ENCODE results near the gene FRMD8. TPM values are rescaled to one million over a fixed set of nuclear protein-coding genes. Genes with fewer than 3 reads are reported as not detected.

The FRMD8 gene
- total RNA-seq, 3 donors from 2014 or later (not counting 1 experiment from before 2014, with no cell fraction given) = 45.6 to 58.4 (median 57.7) TPM

GRCh38 chr11:65399845-65400244, 13.4 kb downstream of the FRMD8 start:
- 96% methylated on average over 10 of the region's 10 CpGs for WGBS (ENCODE audit: insufficient coverage)
- H3K27ac ChIP-seq (ENCODE audit: low read length) = no peak overlapping the region
- no peaks in the 10 kb centered on the region for H3K9me3 ChIP-seq (ENCODE audit: control insufficient read depth, insufficient read depth, low read length)
- intact Hi-C loops (cut with micrococcal nuclease) = no loop called here
- peaks cover 48% of the 10 kb centered on the region for H3K36me3 ChIP-seq (ENCODE audit: control insufficient read depth, insufficient read depth, low read length)
- H3K27me3 Mint-ChIP-seq (ENCODE audit: low read depth in 2 of 2) = no peaks in the 10 kb centered on the region
- no peak overlapping the region for H3K4me3 Mint-ChIP-seq
- DNase-seq = no peak
- H3K4me1 ChIP-seq (ENCODE audit: control insufficient read depth, insufficient read depth, low read length) = peaks cover 14% of the 10 kb centered on the region
- peaks cover 6% of the 10 kb centered on the region for H3K36me3 Mint-ChIP-seq
- H3K4me3 ChIP-seq (ENCODE audit: low read length) = no peak overlapping the region
- no peak overlapping the region for H3K27ac Mint-ChIP-seq
- ATAC-seq = no peak
- TF ChIP-seq CTCF (IDR thresholded peaks at IDR 0.05) = no peak
- no peaks in the 10 kb centered on the region for H3K27me3 ChIP-seq (ENCODE audit: control insufficient read depth, insufficient read depth, low read length)
- no peaks in the 10 kb centered on the region for H3K9me3 Mint-ChIP-seq
- peaks cover 0 to 4% of the 10 kb centered on the region in 2 donors for H3K4me1 Mint-ChIP-seq

DNA sequence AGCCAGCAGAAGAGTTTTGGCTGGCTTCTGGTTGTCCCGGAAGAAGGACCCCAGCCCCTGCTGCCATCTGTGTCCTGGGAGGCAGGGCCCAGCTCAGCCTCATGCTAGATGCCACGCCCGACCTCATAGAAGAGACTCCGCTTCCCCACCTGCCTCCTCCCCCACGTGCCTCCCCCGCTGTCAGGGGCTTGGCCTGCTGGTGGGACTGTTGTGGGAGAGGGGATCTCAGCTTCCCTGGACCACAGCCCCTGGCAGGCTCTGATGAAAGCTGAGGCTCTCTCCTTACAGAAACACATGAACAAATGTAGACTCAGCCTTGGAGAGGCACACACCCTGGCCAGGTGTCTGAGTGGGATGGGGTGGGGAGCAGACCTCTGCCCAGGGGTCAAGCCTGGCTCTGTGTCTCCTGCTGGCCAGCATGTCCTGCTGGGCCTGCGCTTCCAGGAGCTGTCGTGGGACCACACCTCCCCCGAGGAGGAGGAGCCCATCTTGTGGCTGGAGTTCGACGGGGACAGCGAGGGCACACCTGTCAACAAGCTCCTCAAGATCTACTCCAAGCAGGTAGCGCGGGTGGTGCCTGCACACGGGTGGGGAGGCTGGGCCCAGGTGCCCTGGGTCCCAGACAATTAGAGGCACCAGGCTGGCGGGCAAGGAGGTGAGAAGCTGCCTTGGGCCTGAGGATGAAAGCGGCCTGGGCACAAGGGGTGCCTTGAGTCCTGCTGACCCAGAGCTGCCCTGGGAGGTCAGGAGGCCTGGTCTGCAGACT, 14.1 kb downstream of the FRMD8 start:
- ATAC-seq (no peak), DNase-seq (no peak)
- intact Hi-C loops (cut with micrococcal nuclease) = no loop called here
- no peak overlapping the region for H3K4me3 Mint-ChIP-seq
- 96% methylated on average over 14 of the region's 17 CpGs for WGBS (ENCODE audit: insufficient coverage)
- Histone ChIP-seq H3K4me3 (ENCODE audit: low read length) (no peak overlapping the region), H3K27ac (ENCODE audit: low read length) (no peak overlapping the region), H3K27me3 (ENCODE audit: control insufficient read depth, insufficient read depth, low read length) (no peaks in the 10 kb centered on the region), H3K4me1 (ENCODE audit: control insufficient read depth, insufficient read depth, low read length) (peaks cover 14% of the 10 kb centered on the region), H3K9me3 (ENCODE audit: control insufficient read depth, insufficient read depth, low read length) (no peaks in the 10 kb centered on the region), H3K36me3 (ENCODE audit: control insufficient read depth, insufficient read depth, low read length) (peaks cover 53% of the 10 kb centered on the region)
- no peak for TF ChIP-seq CTCF (IDR thresholded peaks at IDR 0.05)
- peaks cover 0 to 4% of the 10 kb centered on the region in 2 donors for H3K4me1 Mint-ChIP-seq
- peaks cover 6% of the 10 kb centered on the region for H3K36me3 Mint-ChIP-seq
- no peaks in the 10 kb centered on the region for H3K27me3 Mint-ChIP-seq (ENCODE audit: low read depth in 2 of 2)
- H3K9me3 Mint-ChIP-seq = no peaks in the 10 kb centered on the region
- peak overlapping the region in 1 of 2 donors; percentile 13 for H3K27ac Mint-ChIP-seq

DNA sequence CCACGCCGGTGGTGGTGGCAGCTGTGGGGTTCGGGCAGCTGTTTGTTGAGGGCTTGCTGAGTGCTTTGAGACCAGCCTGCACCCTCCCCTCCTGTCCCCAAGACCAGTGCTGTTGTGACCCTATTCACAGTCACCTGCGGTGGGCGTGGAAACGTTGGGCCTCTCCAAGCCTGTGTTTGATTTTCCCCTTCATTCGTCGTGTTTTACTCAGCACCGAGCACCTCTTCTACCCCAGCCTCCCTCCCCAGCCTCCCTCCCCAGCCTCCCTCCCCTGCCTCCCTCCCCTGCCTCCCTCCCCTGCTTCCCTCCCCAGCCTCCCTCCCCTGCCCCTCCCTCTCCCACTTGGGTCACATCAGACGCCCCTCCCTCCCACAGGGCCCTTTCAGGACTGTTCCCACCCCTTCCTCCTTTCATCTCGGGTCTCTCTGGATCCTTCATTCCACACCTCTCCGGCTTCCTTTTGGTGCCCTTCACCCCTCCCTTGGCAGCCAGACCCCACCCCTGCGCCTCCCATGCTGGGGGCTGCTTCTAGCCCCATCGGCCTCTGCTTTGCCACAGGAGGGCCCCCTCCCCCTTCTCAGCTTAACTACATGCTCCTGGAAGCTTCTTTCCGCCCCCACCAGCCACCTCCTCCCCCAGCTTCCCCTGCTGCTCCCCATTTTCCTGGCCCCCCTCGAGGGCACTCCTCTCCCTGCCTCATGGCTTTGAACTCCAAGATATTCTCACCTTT, 14.8 kb downstream of the FRMD8 start:
- H3K27ac Mint-ChIP-seq = no peak overlapping the region
- H3K4me3 Mint-ChIP-seq = no peak overlapping the region
- no peak for DNase-seq

More for the DNA sequence above, 14.8 kb downstream of the FRMD8 start:
- H3K9me3 Mint-ChIP-seq = no peaks in the 10 kb centered on the region
- Histone ChIP-seq H3K4me1 (ENCODE audit: control insufficient read depth, insufficient read depth, low read length) (peaks cover 14% of the 10 kb centered on the region), H3K27ac (ENCODE audit: low read length) (no peak overlapping the region), H3K36me3 (ENCODE audit: control insufficient read depth, insufficient read depth, low read length) (peaks cover 56% of the 10 kb centered on the region), H3K9me3 (ENCODE audit: control insufficient read depth, insufficient read depth, low read length) (no peaks in the 10 kb centered on the region), H3K27me3 (ENCODE audit: control insufficient read depth, insufficient read depth, low read length) (no peaks in the 10 kb centered on the region), H3K4me3 (ENCODE audit: low read length) (no peak overlapping the region)
- TF ChIP-seq CTCF (IDR thresholded peaks at IDR 0.05) = no peak
- no peak for ATAC-seq
- 86% methylated on average over 16 of the region's 16 CpGs for WGBS (ENCODE audit: insufficient coverage)
- peaks cover 0 to 4% of the 10 kb centered on the region in 2 donors for H3K4me1 Mint-ChIP-seq
- H3K27me3 Mint-ChIP-seq (ENCODE audit: low read depth in 2 of 2) = no peaks in the 10 kb centered on the region
- intact Hi-C loops (cut with micrococcal nuclease) = no loop called here
- peaks cover 6% of the 10 kb centered on the region for H3K36me3 Mint-ChIP-seq

Data from natural killer cell (primary cell).